Nephron (organoid): Measurements from ENCODE around the gene CTDNEP1.
A peak's percentile ranks its signal among the peaks of the same experiment; 100 is the strongest.

Experiments
- H3K27ac Mint-ChIP-seq, 3 experiments: 2 replicates each; pipeline ENCODE4 v1.8.0; 2020; ENCODE audit warnings: mixed read lengths in 3 of 3, mild to moderate bottlenecking in 2 of 3, moderate library complexity in 1 of 3
- H3K27me3 Mint-ChIP-seq: 2 replicates; pipeline ENCODE4 v1.8.0; 2021; ENCODE audit warnings: low read depth, mild to moderate bottlenecking, moderate library complexity, mixed read lengths
- H3K36me3 Mint-ChIP-seq: 2 replicates; pipeline ENCODE4 v1.8.0; 2020; ENCODE audit warnings: low read depth, mixed read lengths
- H3K4me1 Mint-ChIP-seq: 2 replicates; pipeline ENCODE4 v1.8.0; 2020; ENCODE audit warnings: mixed read lengths
- H3K4me3 Mint-ChIP-seq, 3 experiments: 2 replicates each; pipeline ENCODE4 v1.8.0; 2020; ENCODE audit warnings: mild to moderate bottlenecking in 3 of 3, mixed read lengths in 3 of 3, moderate library complexity in 2 of 3
- H3K9me3 Mint-ChIP-seq: 2 replicates; pipeline ENCODE4 v1.8.0; 2020; ENCODE audit warnings: mixed read lengths
- CTCF ChIP-seq, 3 experiments: fragments of 200-600 bp; sonication (generic); IDR thresholded peaks; one replicate each; pipeline ENCODE4 v1.5.0; 2021; ENCODE audit warnings: antibody characterized with exemption in 3 of 3; ENCODE audit not compliant: unreplicated experiment in 3 of 3

Gene CTDNEP1

GRCh38 chr17:7285679-7286078 is 34.1 kb upstream of the CTDNEP1 start:
- H3K36me3 Mint-ChIP-seq, result peaks cover 3% of the 10 kb centered on the region
- H3K9me3 Mint-ChIP-seq, result no peaks in the 10 kb centered on the region
- no peak for TF ChIP-seq CTCF (IDR thresholded peaks at IDR 0.05; ENCODE audit: unreplicated experiment in 3 of 3)
- H3K27me3 Mint-ChIP-seq, result peaks cover 40% of the 10 kb centered on the region
- no peak overlapping the region for H3K27ac Mint-ChIP-seq
- no peak overlapping the region for H3K4me3 Mint-ChIP-seq
- peaks cover 14% of the 10 kb centered on the region for H3K4me1 Mint-ChIP-seq

GRCh38 chr17:7284911-7285310 is 33.4 kb upstream of the CTDNEP1 start:
- peaks cover 16% of the 10 kb centered on the region for H3K4me1 Mint-ChIP-seq
- H3K9me3 Mint-ChIP-seq, result no peaks in the 10 kb centered on the region
- H3K27ac Mint-ChIP-seq, result no peak overlapping the region
- peaks cover 39% of the 10 kb centered on the region for H3K27me3 Mint-ChIP-seq
- peaks cover 3% of the 10 kb centered on the region for H3K36me3 Mint-ChIP-seq
- no peak overlapping the region for H3K4me3 Mint-ChIP-seq
- TF ChIP-seq CTCF (IDR thresholded peaks at IDR 0.05; ENCODE audit: unreplicated experiment in 3 of 3), result no peak

GRCh38 chr17:7283471-7284216 is 32.1 kb upstream of the CTDNEP1 start:
- H3K27me3 Mint-ChIP-seq, result peaks cover 36% of the 10 kb centered on the region
- no peaks in the 10 kb centered on the region for H3K9me3 Mint-ChIP-seq
- peak overlapping the region; percentile 71 to 87 (median 86) for H3K4me3 Mint-ChIP-seq
- H3K36me3 Mint-ChIP-seq, result peaks cover 3% of the 10 kb centered on the region
- H3K27ac Mint-ChIP-seq, result no peak overlapping the region
- H3K4me1 Mint-ChIP-seq, result peaks cover 16% of the 10 kb centered on the region
- no peak for TF ChIP-seq CTCF (IDR thresholded peaks at IDR 0.05; ENCODE audit: unreplicated experiment in 3 of 3)

GRCh38 chr17:7282752-7283321 is 31.3 kb upstream of the CTDNEP1 start:
- no peak overlapping the region for H3K27ac Mint-ChIP-seq
- no peak for TF ChIP-seq CTCF (IDR thresholded peaks at IDR 0.05; ENCODE audit: unreplicated experiment in 3 of 3)
- H3K27me3 Mint-ChIP-seq, result peaks cover 29% of the 10 kb centered on the region
- H3K4me1 Mint-ChIP-seq, result peaks cover 16% of the 10 kb centered on the region
- H3K36me3 Mint-ChIP-seq, result peaks cover 3% of the 10 kb centered on the region
- peak overlapping the region; percentile 86 to 87 (median 86) for H3K4me3 Mint-ChIP-seq
- H3K9me3 Mint-ChIP-seq, result no peaks in the 10 kb centered on the region

- H3K9me3 Mint-ChIP-seq, result no peaks in the 10 kb centered on the region
- H3K4me3 Mint-ChIP-seq, result peak overlapping the region; percentile 86 to 87 (median 86)
- H3K27me3 Mint-ChIP-seq, result peaks cover 26% of the 10 kb centered on the region
- TF ChIP-seq CTCF (IDR thresholded peaks at IDR 0.05; ENCODE audit: unreplicated experiment in 3 of 3), result no peak
- H3K27ac Mint-ChIP-seq, result no peak overlapping the region
- H3K4me1 Mint-ChIP-seq, result peaks cover 16% of the 10 kb centered on the region
- H3K36me3 Mint-ChIP-seq, result peaks cover 3% of the 10 kb centered on the region
Observed at GRCh38 chr17:7281953-7282751, 30.6 kb upstream of the CTDNEP1 start.
